Mucosa of stomach (tissue), 1 donor: Measurements from ENCODE around the gene SNRNP25.
"Not testable (repeated sequence)": the region's sequence is repeated elsewhere in the genome, so short reads cannot be mapped to it uniquely, and the experiment has no call there.

Experiments
- H3K27me3 ChIP-seq: one replicate; pipeline ENCODE4 v1.7.0; 2013; ENCODE audit warnings: mild to moderate bottlenecking, low read length; ENCODE audit not compliant: control insufficient read depth, insufficient read depth
- H3K36me3 ChIP-seq: one replicate; pipeline ENCODE4 v1.7.0; 2013; ENCODE audit warnings: low read length; ENCODE audit not compliant: control insufficient read depth, insufficient read depth
- H3K4me1 ChIP-seq: one replicate; pipeline ENCODE4 v1.7.0; 2013; ENCODE audit warnings: mild to moderate bottlenecking, low read length; ENCODE audit not compliant: control insufficient read depth, insufficient read depth
- H3K4me3 ChIP-seq: one replicate; pipeline ENCODE4 v1.7.0; 2013; ENCODE audit warnings: low read length
- H3K9ac ChIP-seq: one replicate; pipeline ENCODE4 v1.7.0; 2013; ENCODE audit warnings: mild to moderate bottlenecking, low read length, moderate library complexity
- H3K9me3 ChIP-seq: one replicate; pipeline ENCODE4 v1.7.0; 2013; ENCODE audit warnings: mild to moderate bottlenecking, low read length, moderate library complexity; ENCODE audit not compliant: control insufficient read depth
- donor health status: Pancreatic carcinoma.

The SNRNP25 gene

GRCh38 chr16:35011-35677, 18.5 kb upstream of the SNRNP25 start:
- no peaks in the 10 kb centered on the region for H3K27me3 ChIP-seq
- H3K9me3 ChIP-seq, result no peaks in the 10 kb centered on the region
- no peaks in the 10 kb centered on the region for H3K36me3 ChIP-seq
- H3K9ac ChIP-seq, result no peak overlapping the region
- peaks cover 25% of the 10 kb centered on the region for H3K4me1 ChIP-seq
- H3K4me3 ChIP-seq, result no peak overlapping the region

GRCh38 chr16:35678-36305, 17.8 kb upstream of the SNRNP25 start:
- no peaks in the 10 kb centered on the region for H3K27me3 ChIP-seq
- peaks cover 25% of the 10 kb centered on the region for H3K4me1 ChIP-seq
- H3K9ac ChIP-seq, result no peak overlapping the region
- no peaks in the 10 kb centered on the region for H3K36me3 ChIP-seq
- H3K4me3 ChIP-seq, result no peak overlapping the region
- no peaks in the 10 kb centered on the region for H3K9me3 ChIP-seq

- Histone ChIP-seq H3K9ac (no peak overlapping the region), H3K9me3 (no peaks in the 10 kb centered on the region), H3K27me3 (no peaks in the 10 kb centered on the region), H3K4me1 (peaks cover 25% of the 10 kb centered on the region), H3K36me3 (no peaks in the 10 kb centered on the region), H3K4me3 (no peak overlapping the region)
Observed at GRCh38 chr16:36336-36984, 17.2 kb upstream of the SNRNP25 start.

GRCh38 chr16:37511-37910, 16.1 kb upstream of the SNRNP25 start:
- Histone ChIP-seq H3K4me3 (no peak overlapping the region), H3K9ac (no peak overlapping the region), H3K9me3 (no peaks in the 10 kb centered on the region), H3K36me3 (no peaks in the 10 kb centered on the region), H3K4me1 (peaks cover 25% of the 10 kb centered on the region), H3K27me3 (no peaks in the 10 kb centered on the region)

GRCh38 chr16:38206-38605, 15.4 kb upstream of the SNRNP25 start:
- peaks cover 25% of the 10 kb centered on the region for H3K4me1 ChIP-seq
- not testable (repeated sequence) for H3K4me3 ChIP-seq, H3K27me3 ChIP-seq, H3K9ac ChIP-seq, H3K36me3 ChIP-seq, H3K9me3 ChIP-seq

GRCh38 chr16:38941-39892, 14.4 kb upstream of the SNRNP25 start:
- Histone ChIP-seq H3K9ac (peak overlapping the region; percentile 55), H3K4me3 (no peak overlapping the region), H3K27me3 (no peaks in the 10 kb centered on the region), H3K9me3 (no peaks in the 10 kb centered on the region), H3K4me1 (peaks cover 25% of the 10 kb centered on the region), H3K36me3 (no peaks in the 10 kb centered on the region)

DNA sequence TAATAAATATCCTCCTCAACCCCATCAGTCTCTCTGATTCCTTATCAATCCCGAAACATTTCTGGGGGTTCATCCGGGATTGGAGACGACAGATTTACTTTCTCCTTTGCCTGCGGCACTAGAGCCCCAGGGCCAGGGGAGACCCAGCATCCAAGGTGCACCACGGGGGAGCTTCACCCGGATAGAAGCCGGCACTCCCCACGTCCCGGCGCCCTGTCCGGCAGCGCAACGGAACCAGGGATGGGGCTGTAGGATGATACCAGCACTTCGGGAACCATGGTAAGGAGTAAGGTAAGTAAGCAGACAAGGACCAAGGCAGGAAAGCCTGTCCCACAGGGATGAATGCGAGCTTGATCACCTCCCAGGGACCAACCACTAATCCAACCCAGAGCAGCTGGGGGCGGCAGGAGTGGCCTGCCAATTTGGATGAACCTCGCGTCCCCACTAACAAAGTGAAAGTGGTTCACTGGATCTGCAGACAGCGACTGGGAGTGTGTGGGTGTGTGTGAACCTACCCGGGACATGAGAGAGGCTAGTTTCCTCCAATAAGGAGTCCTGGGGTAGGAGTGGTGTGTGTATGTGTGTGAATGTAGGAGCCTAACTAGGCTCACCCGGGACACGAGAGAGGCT, 12.1 kb upstream of the SNRNP25 start:
- H3K27me3 ChIP-seq, result no peaks in the 10 kb centered on the region
- no peak overlapping the region for H3K4me3 ChIP-seq
- no peak overlapping the region for H3K9ac ChIP-seq
- H3K9me3 ChIP-seq, result no peaks in the 10 kb centered on the region
- H3K36me3 ChIP-seq, result no peaks in the 10 kb centered on the region
- peaks cover 42% of the 10 kb centered on the region for H3K4me1 ChIP-seq

DNA sequence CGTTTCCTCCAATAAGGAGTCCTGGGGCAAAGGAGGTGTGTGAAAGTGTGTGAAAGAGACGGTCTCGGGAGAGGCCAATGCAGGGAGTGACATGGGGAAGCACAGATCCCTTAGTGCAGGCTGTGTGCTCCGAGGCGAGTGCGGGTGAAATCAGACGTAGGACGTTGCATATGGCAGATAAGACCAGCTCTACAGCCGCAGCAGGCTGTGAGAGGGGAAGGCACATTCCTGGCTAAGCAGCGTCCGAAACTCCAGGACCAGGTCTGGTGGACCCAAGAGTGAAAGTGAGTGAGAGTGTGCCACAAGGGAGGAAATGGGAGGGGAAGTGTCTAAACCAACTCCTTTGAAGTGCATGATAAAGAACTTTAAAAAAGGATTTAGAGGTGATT, 11.6 kb upstream of the SNRNP25 start:
- Histone ChIP-seq H3K9me3 (no peaks in the 10 kb centered on the region), H3K4me3 (no peak overlapping the region), H3K4me1 (peaks cover 41% of the 10 kb centered on the region), H3K36me3 (peaks cover under 1% of the 10 kb centered on the region), H3K9ac (no peak overlapping the region), H3K27me3 (no peaks in the 10 kb centered on the region)

DNA sequence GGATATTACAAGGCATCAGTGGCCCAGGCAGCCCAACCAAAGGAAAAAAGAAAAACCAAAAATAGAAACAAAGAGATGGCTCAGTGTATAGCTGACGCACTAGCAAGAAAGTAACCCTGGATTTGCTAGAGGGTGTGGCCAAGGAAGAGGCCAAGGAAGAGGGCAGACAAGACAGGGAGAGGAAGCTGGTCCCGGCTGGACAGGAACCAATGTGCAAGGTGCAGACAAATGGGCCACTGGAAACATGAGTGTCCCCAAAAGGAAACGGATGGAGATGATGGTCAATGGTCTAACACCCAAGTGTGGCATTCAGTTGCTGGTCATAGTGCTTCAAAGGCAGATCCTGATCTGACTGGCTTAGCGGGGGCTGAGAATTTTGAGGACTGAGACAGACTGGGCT, 10.9 kb upstream of the SNRNP25 start:
- peaks cover 4% of the 10 kb centered on the region for H3K36me3 ChIP-seq
- H3K4me1 ChIP-seq, result peaks cover 35% of the 10 kb centered on the region
- no peak overlapping the region for H3K4me3 ChIP-seq
- H3K9ac ChIP-seq, result no peak overlapping the region
- no peaks in the 10 kb centered on the region for H3K9me3 ChIP-seq
- H3K27me3 ChIP-seq, result no peaks in the 10 kb centered on the region

DNA sequence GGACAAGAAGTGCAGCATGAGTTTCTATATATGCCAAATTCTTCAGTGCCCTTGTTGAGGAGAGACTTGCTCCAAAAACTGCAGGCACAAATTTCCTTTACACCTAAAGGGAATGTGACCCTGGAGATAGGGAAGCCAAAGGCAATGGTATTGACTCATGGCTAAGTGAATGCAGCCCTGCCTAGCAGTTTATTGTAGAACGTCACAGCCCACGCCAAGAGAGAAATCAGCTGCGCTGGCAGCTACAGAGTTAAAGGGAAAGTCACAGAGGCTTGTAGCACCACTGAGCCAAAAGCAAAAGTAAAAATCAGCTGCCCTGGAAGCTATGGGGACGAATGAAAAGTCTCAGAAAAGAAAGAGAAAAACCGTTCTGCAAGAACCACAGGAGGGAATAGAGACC, 10.3 kb upstream of the SNRNP25 start:
- Histone ChIP-seq H3K27me3 (no peaks in the 10 kb centered on the region), H3K9ac (no peak overlapping the region), H3K36me3 (peaks cover 4% of the 10 kb centered on the region), H3K4me3 (no peak overlapping the region), H3K4me1 (peaks cover 29% of the 10 kb centered on the region), H3K9me3 (no peaks in the 10 kb centered on the region)

DNA sequence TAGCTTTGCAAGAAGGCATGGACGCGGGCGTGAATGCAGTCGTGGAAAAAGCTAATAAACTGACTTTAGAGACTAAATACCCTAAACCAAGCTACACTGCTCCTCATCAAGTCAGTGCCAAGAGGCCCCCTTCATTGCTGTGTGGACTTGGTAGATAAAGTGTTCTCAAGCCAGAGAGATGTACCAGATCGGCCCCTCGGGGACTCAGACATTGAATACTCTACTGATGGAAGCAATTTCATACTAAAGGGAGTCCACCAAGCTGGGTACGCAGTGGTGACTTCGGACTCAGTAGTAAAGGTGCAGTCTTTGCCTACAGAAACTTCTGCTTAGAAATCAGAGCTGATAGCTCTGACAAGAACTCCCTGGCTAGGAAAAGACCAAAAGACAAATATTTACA, 9.0 kb upstream of the SNRNP25 start:
- Histone ChIP-seq H3K36me3 (peaks cover 4% of the 10 kb centered on the region), H3K4me1 (peaks cover 16% of the 10 kb centered on the region), H3K9ac (no peak overlapping the region), H3K27me3 (no peaks in the 10 kb centered on the region), H3K4me3 (no peak overlapping the region), H3K9me3 (no peaks in the 10 kb centered on the region)
